Neural progenitor cell (in vitro differentiated cells): ENCODE results near the gene RIC3. TPM values are rescaled to one million over a fixed set of nuclear protein-coding genes. Genes with fewer than 3 reads are reported as not detected.

Experiments used
- DNase-seq: peaks from one replicate; pipeline ENCODE4 v3.0.0-alpha.2; 2016; ENCODE audit warnings: low spot score
- H2AFZ ChIP-seq: fragments of 200-600 bp; sonication (generic); replicated peaks from 2 replicates; pipeline ENCODE4 v1.6.1; 2016; ENCODE audit warnings: antibody characterized with exemption
- H3F3A ChIP-seq: fragments of 200-600 bp; sonication (generic); 2 replicates; pipeline ENCODE4 v1.6.1; 2016; ENCODE audit warnings: antibody characterized with exemption, low read depth
- H3K27ac ChIP-seq: fragments of 200-600 bp; sonication (generic); 2 replicates; pipeline ENCODE4 v1.5.1; 2016; ENCODE audit warnings: mild to moderate bottlenecking
- H3K27me3 ChIP-seq: fragments of 200-600 bp; sonication (generic); 2 replicates; pipeline ENCODE4 v1.6.1; 2016; ENCODE audit warnings: mild to moderate bottlenecking, moderate library complexity
- H3K36me3 ChIP-seq: fragments of 200-600 bp; sonication (generic); 2 replicates; pipeline ENCODE4 v1.5.1; 2016
- H3K4me1 ChIP-seq: fragments of 200-600 bp; sonication (generic); 2 replicates; pipeline ENCODE4 v1.6.1; 2016; ENCODE audit warnings: mixed run types
- H3K4me2 ChIP-seq: fragments of 200-600 bp; sonication (generic); 2 replicates; pipeline ENCODE4 v1.6.1; 2016
- H3K4me3 ChIP-seq: fragments of 200-600 bp; sonication (generic); 2 replicates; pipeline ENCODE4 v1.5.1; 2016
- H3K79me2 ChIP-seq: fragments of 200-600 bp; sonication (generic); 2 replicates; pipeline ENCODE4 v1.6.1; 2016; ENCODE audit warnings: low read depth
- H3K9ac ChIP-seq: fragments of 200-600 bp; sonication (generic); 2 replicates; pipeline ENCODE4 v1.6.1; 2016
- H3K9me3 ChIP-seq: fragments of 200-600 bp; sonication (generic); 2 replicates; pipeline ENCODE4 v1.5.1; 2016; ENCODE audit warnings: low read depth
- H4K20me1 ChIP-seq: fragments of 200-600 bp; sonication (generic); 2 replicates; pipeline ENCODE4 v1.6.1; 2016; ENCODE audit warnings: low read depth
- H3K27ac Mint-ChIP-seq: 3 replicates; pipeline ENCODE4 v1.8.0; 2021; ENCODE audit warnings: mixed read lengths
- H3K27me3 Mint-ChIP-seq: 2 replicates; pipeline ENCODE4 v1.8.0; 2022; ENCODE audit warnings: low read depth, mild to moderate bottlenecking, inconsistent platforms, moderate library complexity, mixed read lengths; ENCODE audit not compliant: insufficient read depth
- H3K36me3 Mint-ChIP-seq: 3 replicates; pipeline ENCODE4 v1.8.0; 2021; ENCODE audit warnings: mixed read lengths
- H3K4me1 Mint-ChIP-seq: 3 replicates; pipeline ENCODE4 v1.8.0; 2021; ENCODE audit warnings: mixed read lengths
- H3K4me3 Mint-ChIP-seq: 3 replicates; pipeline ENCODE4 v1.8.0; 2021; ENCODE audit warnings: mild to moderate bottlenecking, moderate library complexity, mixed read lengths
- H3K9me3 Mint-ChIP-seq: 3 replicates; pipeline ENCODE4 v1.8.0; 2020; ENCODE audit warnings: mixed read lengths
- CTCF ChIP-seq: fragments of 200-600 bp; sonication (generic); IDR thresholded peaks from 2 replicates; pipeline ENCODE4 v1.5.1; 2017; ENCODE audit warnings: antibody characterized with exemption, mild to moderate bottlenecking
- EZH2 ChIP-seq: fragments of 200-600 bp; sonication (generic); IDR thresholded peaks from 2 replicates; pipeline ENCODE4 v1.6.1; 2017; ENCODE audit warnings: antibody characterized with exemption, mild to moderate bottlenecking, moderate library complexity
- EZH2phosphoT487 ChIP-seq: fragments of 200-600 bp; sonication (generic); IDR thresholded peaks from 2 replicates; pipeline ENCODE4 v1.6.1; 2017; ENCODE audit warnings: antibody characterized with exemption
- total RNA-seq: library from RNA; depleted of rRNA; stranded (reverse); fragments of >200 nt; gene quantifications from 2 replicates; pipeline ENCODE4 v1.2.3, GENCODE V29; 2015; ENCODE audit warnings: low replicate concordance

The RIC3 gene
- total RNA-seq, 1 donor from 2014 or later = 33.7 TPM

- no peaks in the 10 kb centered on the region for H4K20me1 ChIP-seq
- H3K36me3 ChIP-seq = no peaks in the 10 kb centered on the region
- no peaks in the 10 kb centered on the region for H3K27me3 ChIP-seq
- peaks cover 11% of the 10 kb centered on the region for H3K4me1 Mint-ChIP-seq
- H3K27ac ChIP-seq = no peak overlapping the region
- no peaks in the 10 kb centered on the region for H3K79me2 ChIP-seq
- H3F3A ChIP-seq = no peaks in the 10 kb centered on the region
- H2AFZ ChIP-seq = no peak overlapping the region
- no peak overlapping the region for H3K4me3 Mint-ChIP-seq
- H3K36me3 Mint-ChIP-seq = no peaks in the 10 kb centered on the region
- H3K27ac Mint-ChIP-seq = no peak overlapping the region
- H3K4me1 ChIP-seq = peaks cover 21% of the 10 kb centered on the region
- peaks cover 8% of the 10 kb centered on the region for H3K27me3 Mint-ChIP-seq
- H3K4me3 ChIP-seq = no peak overlapping the region
- TF ChIP-seq EZH2 (no peak), EZH2phosphoT487 (no peak), CTCF (no peak)
- H3K9me3 Mint-ChIP-seq = no peaks in the 10 kb centered on the region
- peak overlapping the region; percentile 45 for H3K4me2 ChIP-seq
- H3K9ac ChIP-seq = no peak overlapping the region
- H3K9me3 ChIP-seq = no peaks in the 10 kb centered on the region
- no peak for DNase-seq
Measured at GRCh38 chr11:8217136-8217535, 48.3 kb upstream of the RIC3 start.

- H4K20me1 ChIP-seq = no peaks in the 10 kb centered on the region
- no peak overlapping the region for H3K4me3 ChIP-seq
- Mint-ChIP-seq H3K27me3 (peaks cover 4% of the 10 kb centered on the region), H3K4me3 (no peak overlapping the region), H3K9me3 (no peaks in the 10 kb centered on the region), H3K36me3 (no peaks in the 10 kb centered on the region), H3K27ac (no peak overlapping the region), H3K4me1 (peaks cover 6% of the 10 kb centered on the region)
- no peaks in the 10 kb centered on the region for H3K27me3 ChIP-seq
- no peak overlapping the region for H3K4me2 ChIP-seq
- H3K27ac ChIP-seq = no peak overlapping the region
- H3K9me3 ChIP-seq = no peaks in the 10 kb centered on the region
- H3K9ac ChIP-seq = no peak overlapping the region
- H2AFZ ChIP-seq = no peak overlapping the region
- H3K4me1 ChIP-seq = peaks cover 20% of the 10 kb centered on the region
- H3K36me3 ChIP-seq = no peaks in the 10 kb centered on the region
- no peak for TF ChIP-seq EZH2
- TF ChIP-seq EZH2phosphoT487 = no peak
- TF ChIP-seq CTCF = no peak
- H3F3A ChIP-seq = no peaks in the 10 kb centered on the region
- DNase-seq = no peak
- H3K79me2 ChIP-seq = no peaks in the 10 kb centered on the region
Measured at GRCh38 chr11:8213376-8213775, 44.6 kb upstream of the RIC3 start.

- Histone ChIP-seq H4K20me1 (no peaks in the 10 kb centered on the region), H3K9me3 (no peaks in the 10 kb centered on the region), H3K79me2 (no peaks in the 10 kb centered on the region), H3K4me2 (no peak overlapping the region), H3K4me3 (no peak overlapping the region), H3K27me3 (no peaks in the 10 kb centered on the region), H3K4me1 (peaks cover 25% of the 10 kb centered on the region), H3K36me3 (no peaks in the 10 kb centered on the region), H3K27ac (no peak overlapping the region), H2AFZ (no peak overlapping the region), H3K9ac (no peak overlapping the region), H3F3A (peaks cover 29% of the 10 kb centered on the region)
- no peak for TF ChIP-seq EZH2phosphoT487
- TF ChIP-seq CTCF = peak; percentile 57
- no peak for TF ChIP-seq EZH2
- Mint-ChIP-seq H3K9me3 (no peaks in the 10 kb centered on the region), H3K4me1 (peaks cover 29% of the 10 kb centered on the region), H3K36me3 (no peaks in the 10 kb centered on the region), H3K27ac (no peak overlapping the region), H3K4me3 (no peak overlapping the region), H3K27me3 (peaks cover 6% of the 10 kb centered on the region)
- no peak for DNase-seq
Measured at GRCh38 chr11:8209208-8209807, 40.5 kb upstream of the RIC3 start.
